NCI-H446 treated with DMSO at 0.1 percent for 48 hours (cell line): ENCODE measurements around the gene MOB3B.
A peak's percentile ranks its signal among the peaks of the same experiment; 100 is the strongest.

ENCODE experiments used
- DNase-seq: peaks from one replicate; lab custom pipeline; 2025; lab: John Stamatoyannopoulos, UW

Gene MOB3B

GRCh38 chr9:27529316-27530278, at the start of gene MOB3B:
TSS of gene MOB3B (minus strand) at chr9:27529814. CDS start at chr9:27455550, 74,264 bp downstream.
- DNase-seq = no peak

- peak; percentile 99 for DNase-seq
Measured at GRCh38 chr9:27573634-27574590, 44.3 kb upstream of the MOB3B start.

GRCh38 chr9:27572918-27573633, 43.5 kb upstream of the MOB3B start, which contains the start of gene C9orf72:
TSS of gene C9orf72 (minus strand) at chr9:27573481. CDS start at chr9:27567120, 6,361 bp downstream.
- peak; percentile 46 for DNase-seq

GRCh38 chr9:27572566-27572917, 42.9 kb upstream of the MOB3B start:
- DNase-seq = peak; percentile 17

GRCh38 chr9:27572061-27572460, 42.4 kb upstream of the MOB3B start:
- no peak for DNase-seq

- no peak for DNase-seq
Measured at GRCh38 chr9:27571011-27571410, 41.4 kb upstream of the MOB3B start.

- DNase-seq = no peak
Measured at GRCh38 chr9:27569406-27569805, 39.8 kb upstream of the MOB3B start.

- DNase-seq = no peak
Measured at GRCh38 chr9:27566118-27566517, 36.5 kb upstream of the MOB3B start.

GRCh38 chr9:27565696-27566095, 36.1 kb upstream of the MOB3B start:
- no peak for DNase-seq

GRCh38 chr9:27564670-27565069, 35.1 kb upstream of the MOB3B start:
- no peak for DNase-seq

- DNase-seq = no peak
Measured at GRCh38 chr9:27563738-27564430, 34.3 kb upstream of the MOB3B start.

GRCh38 chr9:27561685-27562084, 32.1 kb upstream of the MOB3B start:
- DNase-seq = no peak

- DNase-seq = no peak
Measured at GRCh38 chr9:27560457-27560856, 30.8 kb upstream of the MOB3B start.

GRCh38 chr9:27558307-27558706, 28.7 kb upstream of the MOB3B start:
- DNase-seq = no peak

GRCh38 chr9:27556470-27556869, 26.9 kb upstream of the MOB3B start:
- no peak for DNase-seq

- no peak for DNase-seq
Measured at GRCh38 chr9:27554712-27555111, 25.1 kb upstream of the MOB3B start.

GRCh38 chr9:27549196-27549755, 19.7 kb upstream of the MOB3B start:
- no peak for DNase-seq

GRCh38 chr9:27548055-27548741, 18.6 kb upstream of the MOB3B start:
- DNase-seq = peak; percentile 26

GRCh38 chr9:27545471-27545870, 15.9 kb upstream of the MOB3B start:
- no peak for DNase-seq

GRCh38 chr9:27542508-27542907, 12.9 kb upstream of the MOB3B start:
- DNase-seq = no peak
